Prostate gland (tissue), 2 donors: ENCODE measurements around the gene NUP205. TPM values are rescaled to one million over a fixed set of nuclear protein-coding genes. Genes with fewer than 3 reads are reported as not detected.

Source experiments
- DNase-seq: peaks from one replicate; pipeline ENCODE4 v3.0.0-alpha.2; 2019; ENCODE audit warnings: low spot score
- H3K27ac ChIP-seq, 2 donors: fragments of 200-600 bp; sonication (generic); 2 replicates each; pipeline ENCODE4 v1.5.1; 2017 to 2019
- H3K27me3 ChIP-seq: fragments of 200-600 bp; sonication (generic); replicated peaks from 2 replicates; pipeline ENCODE4 v1.5.1; 2019; ENCODE audit not compliant: insufficient read depth
- H3K36me3 ChIP-seq, 2 donors: fragments of 200-600 bp; sonication (generic); 1 replicate in 1 of 2; 2 replicates in 1 of 2; pipeline versions ENCODE4 v1.5.1 to v1.8.1; 2017 to 2019
- H3K4me1 ChIP-seq: fragments of 200-600 bp; sonication (generic); replicated peaks from 2 replicates; pipeline ENCODE4 v1.5.1; 2019
- H3K4me3 ChIP-seq, 2 donors: fragments of 200-600 bp; sonication (generic); 2 replicates each; pipeline ENCODE4 v1.5.1; 2017 to 2019
- H3K9me3 ChIP-seq: fragments of 200-600 bp; sonication (generic); 2 replicates; pipeline ENCODE4 v1.5.1; 2017
- POLR2A ChIP-seq: fragments of 450-650 bp; IDR thresholded peaks from one replicate; pipeline ENCODE4 v1.6.1; 2016; ENCODE audit warnings: antibody characterized with exemption, mild to moderate bottlenecking
- POLR2AphosphoS5 ChIP-seq: sonication (generic); formaldehyde crosslinking; IDR thresholded peaks from one replicate; pipeline ENCODE4 v1.6.1; 2017; ENCODE audit warnings: antibody characterized with exemption
- WGBS: methylation state at CpG from one replicate; pipeline ENCODE4 v1.1.5; 2018; 5-methylcytosine and 5-hydroxymethylcytosine counted together
- intact Hi-C: fragments of 100-400 bp; cut with DNase I; formaldehyde crosslinking; loops from one replicate; pipeline ENCODE4 v1.14.2; 2022
- total RNA-seq, 2 donors: library from RNA; depleted of rRNA; stranded (reverse); fragments of >200 nt; gene quantifications; one replicate each; pipeline ENCODE4 v1.1.0, GENCODE V29; 2016
- TF ChIP-seq, protein P1 (sequence below), 4 experiments: fragments of 200-600 bp in 2 of 4; fragments of 450-650 bp in 2 of 4; sonication (generic) in 2 of 4; IDR thresholded peaks; 1 replicate in 3 of 4; 2 replicates in 1 of 4; pipeline ENCODE4 v1.5.1; 2016 to 2019; ENCODE audit warnings: antibody characterized with exemption in 4 of 4, mild to moderate bottlenecking in 2 of 4, moderate library complexity in 2 of 4

The NUP205 gene
- total RNA-seq, 2 donors from 2014 or later, result 33.1 to 62.4 TPM

DNA sequence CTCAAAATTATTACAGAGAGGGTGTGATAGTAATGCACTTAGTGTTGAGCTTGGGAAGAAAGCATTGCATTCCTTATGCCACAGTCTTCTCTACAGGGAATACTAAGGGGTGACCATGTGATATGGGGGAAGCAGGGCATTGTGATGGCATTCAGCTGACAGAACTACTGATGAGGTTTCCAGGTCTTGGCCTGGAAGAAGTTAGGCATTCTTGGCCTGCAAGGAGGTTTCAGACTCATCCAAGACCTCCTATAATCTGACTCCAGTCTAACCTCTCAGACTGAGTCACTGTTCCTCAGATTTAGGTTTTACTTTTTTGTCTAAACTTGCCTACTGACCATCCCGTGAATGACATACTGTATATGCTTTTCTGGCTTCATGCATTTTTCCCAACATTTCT, 112.5 kb downstream of the NUP205 start:
- Histone ChIP-seq H3K36me3 (no peaks in the 10 kb centered on the region), H3K4me1 (peaks cover 2% of the 10 kb centered on the region), H3K27ac (no peak overlapping the region), H3K4me3 (no peak overlapping the region), H3K9me3 (no peaks in the 10 kb centered on the region), H3K27me3 (no peaks in the 10 kb centered on the region)
- intact Hi-C loops, result loop anchor here (5.0 kb wide), 1 partner anchor 132 kb away; no protein-coding TSS in a partner anchor
- 22% methylated on average over 1 of the region's 1 CpG for WGBS
- no peak for TF ChIP-seq POLR2A
- TF ChIP-seq POLR2AphosphoS5, result no peak
- TF ChIP-seq, protein P1, sequence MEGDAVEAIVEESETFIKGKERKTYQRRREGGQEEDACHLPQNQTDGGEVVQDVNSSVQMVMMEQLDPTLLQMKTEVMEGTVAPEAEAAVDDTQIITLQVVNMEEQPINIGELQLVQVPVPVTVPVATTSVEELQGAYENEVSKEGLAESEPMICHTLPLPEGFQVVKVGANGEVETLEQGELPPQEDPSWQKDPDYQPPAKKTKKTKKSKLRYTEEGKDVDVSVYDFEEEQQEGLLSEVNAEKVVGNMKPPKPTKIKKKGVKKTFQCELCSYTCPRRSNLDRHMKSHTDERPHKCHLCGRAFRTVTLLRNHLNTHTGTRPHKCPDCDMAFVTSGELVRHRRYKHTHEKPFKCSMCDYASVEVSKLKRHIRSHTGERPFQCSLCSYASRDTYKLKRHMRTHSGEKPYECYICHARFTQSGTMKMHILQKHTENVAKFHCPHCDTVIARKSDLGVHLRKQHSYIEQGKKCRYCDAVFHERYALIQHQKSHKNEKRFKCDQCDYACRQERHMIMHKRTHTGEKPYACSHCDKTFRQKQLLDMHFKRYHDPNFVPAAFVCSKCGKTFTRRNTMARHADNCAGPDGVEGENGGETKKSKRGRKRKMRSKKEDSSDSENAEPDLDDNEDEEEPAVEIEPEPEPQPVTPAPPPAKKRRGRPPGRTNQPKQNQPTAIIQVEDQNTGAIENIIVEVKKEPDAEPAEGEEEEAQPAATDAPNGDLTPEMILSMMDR (IDR thresholded peaks at IDR 0.05), result no peak
- no peak for DNase-seq

DNA sequence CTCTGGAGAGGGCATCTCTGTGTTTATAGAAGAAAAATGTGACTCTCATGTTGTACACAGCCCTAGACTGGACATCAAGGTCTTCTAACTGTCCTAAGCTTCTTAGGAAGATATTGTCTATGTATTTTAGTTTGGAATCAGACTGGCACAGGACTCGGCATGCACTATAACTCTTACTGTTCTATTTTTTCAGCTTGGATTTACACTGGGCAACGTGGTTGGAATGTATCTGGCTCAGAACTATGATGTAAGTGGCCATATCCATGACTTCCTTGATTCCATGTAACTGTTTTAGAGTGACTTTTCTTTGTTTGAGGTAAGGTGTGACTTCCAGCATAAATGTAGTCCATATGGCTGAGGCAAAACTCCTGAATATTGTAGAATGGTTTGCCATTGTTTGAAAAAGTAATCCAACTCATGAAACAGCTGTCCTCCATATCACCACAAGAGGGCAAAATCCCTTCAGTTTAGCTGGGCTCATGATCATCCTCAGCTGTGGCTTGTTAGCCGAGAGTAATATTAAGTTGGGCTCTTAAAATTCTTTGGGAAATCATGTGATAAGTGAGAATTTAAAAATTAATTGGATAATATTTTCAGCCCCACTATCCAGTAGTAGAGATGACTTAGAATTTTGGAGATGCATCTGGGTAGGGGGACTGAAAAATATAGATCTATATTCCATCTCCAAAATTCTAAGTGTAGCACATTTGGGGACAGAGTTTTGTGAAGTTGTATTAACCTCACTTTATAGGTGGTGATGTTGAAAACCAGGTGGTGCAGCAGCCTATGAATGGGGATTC, 115.0 kb downstream of the NUP205 start:
- intact Hi-C loops, result loop anchor here (5.0 kb wide), 1 partner anchor 130 kb away; no protein-coding TSS in a partner anchor
- TF ChIP-seq POLR2AphosphoS5 (peak; percentile 55), POLR2A (no peak)
- TF ChIP-seq, protein P1 (IDR thresholded peaks at IDR 0.05), result peak; percentile 51 to 86 (median 73)
- H3K4me1 ChIP-seq, result peaks cover 2% of the 10 kb centered on the region
- no peak overlapping the region for H3K4me3 ChIP-seq
- 42% methylated on average over 3 of the region's 3 CpGs for WGBS
- H3K27ac ChIP-seq, result peak overlapping the region in 1 of 2 donors; percentile 44
- H3K27me3 ChIP-seq, result no peaks in the 10 kb centered on the region
- no peaks in the 10 kb centered on the region for H3K36me3 ChIP-seq
- DNase-seq, result peak; percentile 34
- no peaks in the 10 kb centered on the region for H3K9me3 ChIP-seq

DNA sequence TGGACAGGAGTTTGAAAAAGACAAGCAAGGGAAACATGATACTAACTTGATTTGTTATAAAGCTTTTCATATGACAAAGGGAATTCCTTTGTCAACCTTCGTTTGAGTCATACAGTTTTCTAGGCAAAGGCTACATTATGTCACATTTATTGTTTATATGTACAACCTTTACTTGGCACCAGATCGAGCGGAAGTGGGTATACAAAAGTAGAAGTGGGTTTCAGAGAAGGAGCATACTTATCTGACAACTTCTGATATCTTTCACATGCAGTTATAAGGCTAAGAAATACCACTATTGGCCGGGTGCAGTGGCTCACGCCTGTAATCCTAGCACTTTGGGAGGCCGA, 115.6 kb downstream of the NUP205 start:
- TF ChIP-seq, protein P1 (IDR thresholded peaks at IDR 0.05), result no peak
- TF ChIP-seq POLR2AphosphoS5 (no peak), POLR2A (no peak)
- intact Hi-C loops, result loop anchor here (5.0 kb wide), 1 partner anchor 129 kb away; no protein-coding TSS in a partner anchor
- no peaks in the 10 kb centered on the region for H3K9me3 ChIP-seq

DNA sequence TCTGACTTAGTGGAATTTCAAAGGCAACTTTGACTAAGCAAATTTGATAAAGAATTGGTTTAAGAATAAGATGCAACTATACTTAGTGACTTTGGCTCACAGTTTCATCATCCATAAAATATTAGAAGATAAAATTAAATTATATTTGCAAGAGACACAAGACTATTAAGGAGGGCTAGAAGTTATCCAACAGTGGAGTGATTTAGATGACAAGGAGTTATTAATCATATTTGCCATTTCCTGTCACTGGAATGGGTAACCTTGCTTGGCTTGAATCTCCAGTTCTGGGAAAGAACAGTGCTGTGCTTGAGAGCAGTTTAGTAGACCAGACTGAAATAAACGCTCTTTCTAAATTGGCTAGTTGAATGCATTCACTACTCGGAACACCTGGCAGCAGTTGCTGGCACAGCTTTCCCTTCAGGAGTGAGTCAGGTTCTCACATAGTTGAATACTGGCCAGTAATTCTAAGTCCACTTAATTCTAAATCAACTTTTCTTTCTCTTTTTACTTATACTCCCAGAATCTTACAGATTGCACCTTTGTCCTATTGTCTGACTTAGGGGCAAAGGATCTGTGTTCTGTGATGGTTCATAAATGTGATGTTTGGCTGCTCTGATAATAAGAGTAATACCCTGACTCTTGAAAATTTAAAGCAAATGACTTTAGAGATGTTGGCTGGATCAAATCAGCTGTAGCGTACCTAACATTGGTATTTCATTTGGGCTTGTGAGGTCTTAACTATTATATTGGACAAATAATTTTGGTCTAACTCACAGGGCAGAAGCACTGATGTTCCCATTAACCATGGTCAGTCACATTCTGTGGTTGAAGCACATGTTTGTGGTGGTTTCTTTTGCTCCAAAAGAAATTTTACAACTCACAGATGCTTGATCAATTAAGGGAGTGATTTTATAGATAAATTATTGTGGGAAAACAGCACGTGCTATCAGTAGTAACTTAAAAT, 121.2 kb downstream of the NUP205 start:
- intact Hi-C loops, result no loop called here
- no peaks in the 10 kb centered on the region for H3K9me3 ChIP-seq
- no peak overlapping the region for H3K4me3 ChIP-seq
- WGBS, result 43% methylated on average over 4 of the region's 4 CpGs
- peak; percentile 77 for DNase-seq
- H3K27ac ChIP-seq, result no peak overlapping the region
- TF ChIP-seq POLR2A (no peak), POLR2AphosphoS5 (peak; percentile 60)
- H3K36me3 ChIP-seq, result no peaks in the 10 kb centered on the region
- H3K4me1 ChIP-seq, result peaks cover 5% of the 10 kb centered on the region
- no peaks in the 10 kb centered on the region for H3K27me3 ChIP-seq

More for the DNA sequence above, 115.6 kb downstream of the NUP205 start:
- H3K36me3 ChIP-seq, result no peaks in the 10 kb centered on the region
- H3K27me3 ChIP-seq, result no peaks in the 10 kb centered on the region
- 42% methylated on average over 6 of the region's 6 CpGs for WGBS
- DNase-seq, result no peak
- H3K27ac ChIP-seq, result peak overlapping the region in 1 of 2 donors; percentile 44
- peaks cover 5% of the 10 kb centered on the region for H3K4me1 ChIP-seq
- H3K4me3 ChIP-seq, result no peak overlapping the region

DNA sequence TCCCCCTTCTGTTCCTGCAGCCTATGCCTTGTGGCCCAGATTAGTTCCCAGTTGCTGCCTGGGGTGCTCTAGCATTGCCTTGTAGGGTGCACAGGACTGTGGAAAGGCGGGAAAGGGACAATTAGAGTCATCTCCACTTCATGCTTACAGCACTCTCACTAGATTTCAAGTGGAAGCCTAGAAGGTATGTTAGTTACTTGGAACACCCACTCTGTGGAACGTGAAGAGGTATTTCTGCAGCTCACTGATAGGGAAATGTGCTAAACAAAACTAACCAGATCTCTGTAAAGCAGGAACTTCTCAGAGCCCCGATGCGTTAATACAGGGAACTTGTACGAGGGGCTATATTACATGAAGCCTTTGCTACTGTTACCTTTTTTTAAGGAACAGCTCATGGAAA, 124.0 kb downstream of the NUP205 start:
- Histone ChIP-seq H3K4me3 (no peak overlapping the region), H3K27me3 (no peaks in the 10 kb centered on the region), H3K4me1 (peaks cover 5% of the 10 kb centered on the region), H3K36me3 (no peaks in the 10 kb centered on the region), H3K9me3 (no peaks in the 10 kb centered on the region), H3K27ac (no peak overlapping the region)
- TF ChIP-seq POLR2A (no peak), POLR2AphosphoS5 (no peak)
- TF ChIP-seq, protein P1 (IDR thresholded peaks at IDR 0.05), result no peak
- intact Hi-C loops, result no loop called here
- DNase-seq, result no peak
- 89% methylated on average over 5 of the region's 5 CpGs for WGBS
